IPS DF 6.9 (cell line): Measurements from ENCODE around the gene LTBP2.

ENCODE experiments used
- DNase-seq: peaks from one replicate; pipeline ENCODE4 v3.0.0-alpha.2; 2013; ENCODE audit warnings: low read depth, low spot score
- H3K27ac ChIP-seq: one replicate; pipeline ENCODE4 v1.5.1; 2013; ENCODE audit warnings: low read length, control low read depth
- H3K27me3 ChIP-seq: 2 replicates; pipeline ENCODE4 v1.6.1; 2013; ENCODE audit warnings: mild to moderate bottlenecking, low read length; ENCODE audit not compliant: control insufficient read depth, insufficient read depth
- H3K36me3 ChIP-seq: 2 replicates; pipeline ENCODE4 v1.6.1; 2013; ENCODE audit warnings: low read length; ENCODE audit not compliant: control insufficient read depth, insufficient read depth
- H3K4me1 ChIP-seq: 2 replicates; pipeline ENCODE4 v1.6.1; 2013; ENCODE audit warnings: low read length; ENCODE audit not compliant: control insufficient read depth, insufficient read depth
- H3K4me3 ChIP-seq: 2 replicates; pipeline ENCODE4 v1.5.1; 2013; ENCODE audit warnings: mild to moderate bottlenecking, low read length
- H3K9me3 ChIP-seq: 2 replicates; pipeline ENCODE4 v1.6.1; 2013; ENCODE audit warnings: low read length, inconsistent platforms; ENCODE audit not compliant: control insufficient read depth, insufficient read depth
- WGBS: extraction: QIAGEN DNeasy Blood & Tissue Kit; methylation state at CpG from one replicate; pipeline ENCODE4 v1.1.7; 2013; ENCODE audit warnings: mixed read lengths, missing lambda C conversion rate; ENCODE audit not compliant: insufficient read length, insufficient coverage; 5-methylcytosine and 5-hydroxymethylcytosine counted together

The LTBP2 gene

GRCh38 chr14:74566174-74567141 is 45.6 kb downstream of the LTBP2 start:
- no peaks in the 10 kb centered on the region for H3K27me3 ChIP-seq
- DNase-seq: no peak
- H3K4me1 ChIP-seq: 0 out of 2 replicates have a peak, but pooled peaks cover 1% of the 10 kb centered on the region
- H3K4me3 ChIP-seq: no peak overlapping the region
- no peaks in the 10 kb centered on the region for H3K36me3 ChIP-seq
- H3K27ac ChIP-seq: no peak overlapping the region
- no CpG with 5 or more reads among the region's 15 CpGs for WGBS
- no peaks in the 10 kb centered on the region for H3K9me3 ChIP-seq

GRCh38 chr14:74563586-74564159 is 48.4 kb downstream of the LTBP2 start:
- H3K27ac ChIP-seq: no peak overlapping the region
- H3K36me3 ChIP-seq: no peaks in the 10 kb centered on the region
- WGBS: no CpG with 5 or more reads among the region's 3 CpGs
- 0 out of 2 replicates have a peak, but pooled peaks cover 1% of the 10 kb centered on the region for H3K4me1 ChIP-seq
- H3K27me3 ChIP-seq: no peaks in the 10 kb centered on the region
- no peak for DNase-seq
- H3K9me3 ChIP-seq: no peaks in the 10 kb centered on the region
- no peak overlapping the region for H3K4me3 ChIP-seq

- Histone ChIP-seq H3K4me3 (no peak overlapping the region), H3K9me3 (no peaks in the 10 kb centered on the region), H3K4me1 (0 out of 2 replicates have a peak, but pooled peaks cover 1% of the 10 kb centered on the region), H3K27me3 (no peaks in the 10 kb centered on the region), H3K36me3 (no peaks in the 10 kb centered on the region), H3K27ac (no peak overlapping the region)
- no peak for DNase-seq
- WGBS: no CpG with 5 or more reads among the region's 5 CpGs
Measured at GRCh38 chr14:74563233-74563585, 48.8 kb downstream of the LTBP2 start.

GRCh38 chr14:74562515-74563232 is 49.4 kb downstream of the LTBP2 start:
- WGBS: no CpG with 5 or more reads among the region's 3 CpGs
- Histone ChIP-seq H3K4me3 (no peak overlapping the region), H3K27me3 (no peaks in the 10 kb centered on the region), H3K36me3 (no peaks in the 10 kb centered on the region), H3K4me1 (0 out of 2 replicates have a peak, but pooled peaks cover 1% of the 10 kb centered on the region), H3K27ac (no peak overlapping the region), H3K9me3 (no peaks in the 10 kb centered on the region)
- no peak for DNase-seq

- H3K27me3 ChIP-seq: no peaks in the 10 kb centered on the region
- 0 out of 2 replicates have a peak, but pooled peaks cover 1% of the 10 kb centered on the region for H3K4me1 ChIP-seq
- no CpG with 5 or more reads among the region's 1 CpG for whole genome bisulfite sequencing
- DNase-seq: no peak
- no peaks in the 10 kb centered on the region for H3K9me3 ChIP-seq
- no peaks in the 10 kb centered on the region for H3K36me3 ChIP-seq
- H3K4me3 ChIP-seq: no peak overlapping the region
- no peak overlapping the region for H3K27ac ChIP-seq
Measured at GRCh38 chr14:74558655-74559054, 53.4 kb downstream of the LTBP2 start.

GRCh38 chr14:74557691-74558090 is 54.3 kb downstream of the LTBP2 start:
- H3K36me3 ChIP-seq: no peaks in the 10 kb centered on the region
- H3K27me3 ChIP-seq: no peaks in the 10 kb centered on the region
- no peak overlapping the region for H3K4me3 ChIP-seq
- 0 out of 2 replicates have a peak, but pooled peaks cover under 1% of the 10 kb centered on the region for H3K4me1 ChIP-seq
- H3K9me3 ChIP-seq: no peaks in the 10 kb centered on the region
- no peak overlapping the region for H3K27ac ChIP-seq
- WGBS: no CpG with 5 or more reads among the region's 5 CpGs
- no peak for DNase-seq

GRCh38 chr14:74555476-74556050 is 56.5 kb downstream of the LTBP2 start:
- H3K4me3 ChIP-seq: no peak overlapping the region
- no peak for DNase-seq
- H3K9me3 ChIP-seq: no peaks in the 10 kb centered on the region
- H3K27ac ChIP-seq: no peak overlapping the region
- H3K27me3 ChIP-seq: no peaks in the 10 kb centered on the region
- 0 out of 2 replicates have a peak, but pooled peaks cover 6% of the 10 kb centered on the region for H3K4me1 ChIP-seq
- no peaks in the 10 kb centered on the region for H3K36me3 ChIP-seq
- no CpG with 5 or more reads among the region's 15 CpGs for WGBS

- Histone ChIP-seq H3K4me1 (0 out of 2 replicates have a peak, but pooled peaks cover 6% of the 10 kb centered on the region), H3K9me3 (no peaks in the 10 kb centered on the region), H3K27me3 (no peaks in the 10 kb centered on the region), H3K27ac (no peak overlapping the region), H3K4me3 (no peak overlapping the region), H3K36me3 (no peaks in the 10 kb centered on the region)
- no CpG with 5 or more reads among the region's 8 CpGs for WGBS
- DNase-seq: no peak
Measured at GRCh38 chr14:74554742-74555362, 57.2 kb downstream of the LTBP2 start.

- no peaks in the 10 kb centered on the region for H3K36me3 ChIP-seq
- no peak overlapping the region for H3K27ac ChIP-seq
- H3K27me3 ChIP-seq: no peaks in the 10 kb centered on the region
- no peaks in the 10 kb centered on the region for H3K9me3 ChIP-seq
- no peak for DNase-seq
- H3K4me3 ChIP-seq: no peak overlapping the region
- H3K4me1 ChIP-seq: 0 out of 2 replicates have a peak, but pooled peaks cover 6% of the 10 kb centered on the region
- WGBS: no CpG with 5 or more reads among the region's 6 CpGs
Measured at GRCh38 chr14:74552623-74553022, 59.4 kb downstream of the LTBP2 start.
